Measurements from ENCODE around the gene SF3B2.
A peak's percentile ranks its signal among the peaks of the same experiment; 100 is the strongest.

SF3B2 gene

GRCh38 chr11:66011785-66012303, 40.3 kb upstream of the SF3B2 start, which contains the start of gene CST6:
CST6 (plus strand) TSS chr11:66012008; CDS start chr11:66012045, 37 bp downstream.
- in situ Hi-C loops (cut with HindIII; ENCODE audit: low pct_unique_long_range_greater_than_20kb, low sequenced_read_pairs): no loop called here
- TF ChIP-seq JUND (IDR thresholded peaks at IDR 0.05; ENCODE audit: low read depth): no peak
- no peak for DNase-seq (ENCODE audit: low read depth in 1 of 2, low spot score in 1 of 2)

- in situ Hi-C loops (cut with HindIII; ENCODE audit: low pct_unique_long_range_greater_than_20kb, low sequenced_read_pairs): no loop called here
- no peak for DNase-seq (ENCODE audit: low read depth in 1 of 2, low spot score in 1 of 2)
- TF ChIP-seq JUND (IDR thresholded peaks at IDR 0.05; ENCODE audit: low read depth): no peak
Observed at GRCh38 chr11:66012371-66012945, 39.7 kb upstream of the SF3B2 start.

- no peak for TF ChIP-seq JUND (IDR thresholded peaks at IDR 0.05; ENCODE audit: low read depth)
- in situ Hi-C loops (cut with HindIII; ENCODE audit: low pct_unique_long_range_greater_than_20kb, low sequenced_read_pairs): no loop called here
- peak; percentile 88 to 93 for DNase-seq (ENCODE audit: low read depth in 1 of 2, low spot score in 1 of 2)
Observed at GRCh38 chr11:66012946-66013761, 39.0 kb upstream of the SF3B2 start.

GRCh38 chr11:66013762-66014100, 38.4 kb upstream of the SF3B2 start:
- no peak for DNase-seq (ENCODE audit: low read depth in 1 of 2, low spot score in 1 of 2)
- TF ChIP-seq JUND (IDR thresholded peaks at IDR 0.05; ENCODE audit: low read depth): no peak
- in situ Hi-C loops (cut with HindIII; ENCODE audit: low pct_unique_long_range_greater_than_20kb, low sequenced_read_pairs): no loop called here

- in situ Hi-C loops (cut with HindIII; ENCODE audit: low pct_unique_long_range_greater_than_20kb, low sequenced_read_pairs): no loop called here
- no peak for DNase-seq (ENCODE audit: low read depth in 1 of 2, low spot score in 1 of 2)
- TF ChIP-seq JUND (IDR thresholded peaks at IDR 0.05; ENCODE audit: low read depth): no peak
Observed at GRCh38 chr11:66014804-66015453, 37.2 kb upstream of the SF3B2 start.

- DNase-seq (ENCODE audit: low read depth in 1 of 2, low spot score in 1 of 2): no peak
- in situ Hi-C loops (cut with HindIII; ENCODE audit: low pct_unique_long_range_greater_than_20kb, low sequenced_read_pairs): no loop called here
Observed at GRCh38 chr11:66015454-66015881, 36.7 kb upstream of the SF3B2 start.

GRCh38 chr11:66015936-66016792, 36.0 kb upstream of the SF3B2 start:
- no peak for DNase-seq (ENCODE audit: low read depth in 1 of 2, low spot score in 1 of 2)
- in situ Hi-C loops (cut with HindIII; ENCODE audit: low pct_unique_long_range_greater_than_20kb, low sequenced_read_pairs): no loop called here
- no peak for TF ChIP-seq JUND (IDR thresholded peaks at IDR 0.05; ENCODE audit: low read depth)

More at GRCh38 chr11:66015454-66015881, 36.7 kb upstream of the SF3B2 start:
- no peak for TF ChIP-seq JUND (IDR thresholded peaks at IDR 0.05; ENCODE audit: low read depth)

GRCh38 chr11:66016793-66017177, 35.4 kb upstream of the SF3B2 start:
- TF ChIP-seq JUND (IDR thresholded peaks at IDR 0.05; ENCODE audit: low read depth): no peak
- DNase-seq (ENCODE audit: low read depth in 1 of 2, low spot score in 1 of 2): no peak
- in situ Hi-C loops (cut with HindIII; ENCODE audit: low pct_unique_long_range_greater_than_20kb, low sequenced_read_pairs): no loop called here

GRCh38 chr11:66017321-66017720, 34.8 kb upstream of the SF3B2 start:
- DNase-seq (ENCODE audit: low read depth in 1 of 2, low spot score in 1 of 2): no peak
- TF ChIP-seq JUND (IDR thresholded peaks at IDR 0.05; ENCODE audit: low read depth): no peak
- in situ Hi-C loops (cut with HindIII; ENCODE audit: low pct_unique_long_range_greater_than_20kb, low sequenced_read_pairs): no loop called here

GRCh38 chr11:66020212-66020611, 32.0 kb upstream of the SF3B2 start:
- in situ Hi-C loops (cut with HindIII; ENCODE audit: low pct_unique_long_range_greater_than_20kb, low sequenced_read_pairs): no loop called here
- no peak for TF ChIP-seq JUND (IDR thresholded peaks at IDR 0.05; ENCODE audit: low read depth)
- no peak for DNase-seq (ENCODE audit: low read depth in 1 of 2, low spot score in 1 of 2)

GRCh38 chr11:66020618-66021357, 31.4 kb upstream of the SF3B2 start:
- DNase-seq (ENCODE audit: low read depth in 1 of 2, low spot score in 1 of 2): no peak
- no peak for TF ChIP-seq JUND (IDR thresholded peaks at IDR 0.05; ENCODE audit: low read depth)
- in situ Hi-C loops (cut with HindIII; ENCODE audit: low pct_unique_long_range_greater_than_20kb, low sequenced_read_pairs): no loop called here
